H9 (cell line): Measurements from ENCODE around the gene KRTAP16-1. TPM values are rescaled to one million over a fixed set of nuclear protein-coding genes. Genes with fewer than 3 reads are reported as not detected.

ENCODE experiments used
- DNase-seq: peaks from one replicate; pipeline ENCODE4 v3.0.0-alpha.2; 2017
- H2AFZ ChIP-seq: one replicate; pipeline ENCODE4 v1.6.1; 2013; ENCODE audit warnings: mild to moderate bottlenecking, low read length, control low read depth, moderate library complexity
- H2AK5ac ChIP-seq: 2 replicates; pipeline ENCODE4 v1.6.1; 2013; ENCODE audit warnings: low read length, control low read depth, mixed read lengths; ENCODE audit not compliant: insufficient read length
- H2BK120ac ChIP-seq: one replicate; pipeline ENCODE4 v1.6.1; 2013; ENCODE audit warnings: low read depth, mild to moderate bottlenecking, low read length, control low read depth, inconsistent platforms; ENCODE audit not compliant: poor library complexity, severe bottlenecking
- H2BK12ac ChIP-seq: 2 replicates; pipeline ENCODE4 v1.6.1; 2013; ENCODE audit warnings: low read length, control low read depth, mixed read lengths, low read depth; ENCODE audit not compliant: insufficient read length
- H2BK15ac ChIP-seq: 2 replicates; pipeline ENCODE4 v1.6.1; 2013; ENCODE audit warnings: low read depth, low read length, control low read depth
- H2BK20ac ChIP-seq: one replicate; pipeline ENCODE4 v1.6.1; 2013; ENCODE audit warnings: low read depth, mild to moderate bottlenecking, low read length, control low read depth, inconsistent platforms; ENCODE audit not compliant: poor library complexity, severe bottlenecking
- H2BK5ac ChIP-seq: 2 replicates; pipeline ENCODE4 v1.6.1; 2013; ENCODE audit warnings: low read length, control low read depth, mixed read lengths; ENCODE audit not compliant: insufficient read length
- H3K14ac ChIP-seq: 2 replicates; pipeline ENCODE4 v1.6.1; 2013; ENCODE audit warnings: low read length, control low read depth; ENCODE audit not compliant: insufficient read depth
- H3K18ac ChIP-seq: 2 replicates; pipeline ENCODE4 v1.6.1; 2013; ENCODE audit warnings: low read depth, mild to moderate bottlenecking, mixed read lengths, low read length, control low read depth; ENCODE audit not compliant: insufficient read length
- H3K23ac ChIP-seq: 2 replicates; pipeline ENCODE4 v1.6.1; 2013; ENCODE audit warnings: low read length, control low read depth, mixed read lengths, low read depth; ENCODE audit not compliant: insufficient read length
- H3K23me2 ChIP-seq: 2 replicates; pipeline ENCODE4 v1.6.1; 2013; ENCODE audit warnings: low read depth, mild to moderate bottlenecking, mixed read lengths, low read length, control low read depth; ENCODE audit not compliant: insufficient read length, poor library complexity, severe bottlenecking
- H3K27ac ChIP-seq: 2 replicates; pipeline ENCODE4 v1.5.1; 2013; ENCODE audit warnings: low read length, control low read depth, mixed read lengths, low read depth; ENCODE audit not compliant: insufficient read length
- H3K27me3 ChIP-seq: 2 replicates; pipeline ENCODE4 v1.6.1; 2013; ENCODE audit warnings: low read length, control low read depth, inconsistent platforms; ENCODE audit not compliant: insufficient read depth
- H3K4ac ChIP-seq: 2 replicates; pipeline ENCODE4 v1.6.1; 2013; ENCODE audit warnings: low read depth, mild to moderate bottlenecking, control low read depth, inconsistent platforms, low read length, moderate library complexity
- H3K4me1 ChIP-seq: 2 replicates; pipeline ENCODE4 v1.6.1; 2013; ENCODE audit warnings: low read length, control low read depth, inconsistent platforms; ENCODE audit not compliant: insufficient read depth
- H3K4me2 ChIP-seq: 2 replicates; pipeline ENCODE4 v1.6.1; 2013; ENCODE audit warnings: low read length, control low read depth, mixed read lengths; ENCODE audit not compliant: insufficient read length, insufficient read depth
- H3K56ac ChIP-seq: 2 replicates; pipeline ENCODE4 v1.6.1; 2013; ENCODE audit warnings: low read depth, mild to moderate bottlenecking, mixed read lengths, low read length, control low read depth; ENCODE audit not compliant: insufficient read length
- H3K79me1 ChIP-seq: 2 replicates; pipeline ENCODE4 v1.6.1; 2013; ENCODE audit warnings: low read depth, mild to moderate bottlenecking, moderate library complexity, low read length, control low read depth, inconsistent platforms; ENCODE audit not compliant: insufficient read depth, poor library complexity, severe bottlenecking
- H3K79me2 ChIP-seq: 2 replicates; pipeline ENCODE4 v1.6.1; 2013; ENCODE audit warnings: low read length, control low read depth, inconsistent platforms; ENCODE audit not compliant: insufficient read depth
- H3K9ac ChIP-seq: 2 replicates; pipeline ENCODE4 v1.6.1; 2013; ENCODE audit warnings: low read length, control low read depth, mixed read lengths; ENCODE audit not compliant: insufficient read length; ENCODE audit errors: extremely low read depth
- H3K9me3 ChIP-seq: one replicate; pipeline ENCODE4 v1.6.1; 2013; ENCODE audit warnings: low read depth, low read length, inconsistent platforms; ENCODE audit not compliant: control insufficient read depth
- H3T11ph ChIP-seq: one replicate; pipeline ENCODE4 v1.6.1; 2013; ENCODE audit warnings: mild to moderate bottlenecking, low read length, control low read depth, inconsistent platforms
- H4K20me1 ChIP-seq: one replicate; pipeline ENCODE4 v1.6.1; 2013; ENCODE audit not compliant: control insufficient read depth, insufficient read length, insufficient read depth
- H4K5ac ChIP-seq: 2 replicates; pipeline ENCODE4 v1.6.1; 2013; ENCODE audit warnings: low read depth, mild to moderate bottlenecking, mixed read lengths, low read length, control low read depth; ENCODE audit not compliant: insufficient read length
- H4K8ac ChIP-seq: replicated peaks from 2 replicates; pipeline ENCODE4 v1.6.1; 2013; ENCODE audit warnings: low read length, control low read depth, mixed read lengths, low read depth; ENCODE audit not compliant: insufficient read length
- H4K91ac ChIP-seq: 2 replicates; pipeline ENCODE4 v1.6.1; 2013; ENCODE audit warnings: low read depth, mild to moderate bottlenecking, moderate library complexity, mixed read lengths, low read length, control low read depth; ENCODE audit not compliant: insufficient read length
- H3K27ac Mint-ChIP-seq, 3 experiments: 2 replicates in 2 of 3; 3 replicates in 1 of 3; pipeline ENCODE4 v1.8.0; 2020 to 2021; ENCODE audit warnings: mixed read lengths in 3 of 3, mild to moderate bottlenecking in 1 of 3, moderate library complexity in 1 of 3
- H3K27me3 Mint-ChIP-seq: 2 replicates; pipeline ENCODE4 v1.8.0; 2021; ENCODE audit warnings: low read depth, mild to moderate bottlenecking, moderate library complexity, mixed read lengths
- H3K36me3 Mint-ChIP-seq, 3 experiments: 2 replicates in 2 of 3; 3 replicates in 1 of 3; pipeline ENCODE4 v1.8.0; 2020 to 2021; ENCODE audit warnings: low read depth in 3 of 3, mixed read lengths in 3 of 3; ENCODE audit not compliant: insufficient read depth in 1 of 3
- H3K4me1 Mint-ChIP-seq, 2 experiments: 2 replicates each; pipeline ENCODE4 v1.8.0; 2020; ENCODE audit warnings: mixed read lengths in 2 of 2
- H3K4me3 Mint-ChIP-seq, 2 experiments: 2 replicates in 1 of 2; 3 replicates in 1 of 2; pipeline ENCODE4 v1.8.0; 2020 to 2021; ENCODE audit warnings: mild to moderate bottlenecking in 2 of 2, mixed read lengths in 2 of 2, moderate library complexity in 1 of 2
- H3K9me3 Mint-ChIP-seq, 2 experiments: 2 replicates in 1 of 2; 3 replicates in 1 of 2; pipeline ENCODE4 v1.8.0; 2020; ENCODE audit warnings: mild to moderate bottlenecking in 2 of 2, mixed read lengths in 2 of 2, moderate library complexity in 1 of 2
- CTCF ChIP-seq: fragments of 200-600 bp; sonication (generic); conservative IDR thresholded peaks from 3 replicates; pipeline ENCODE4 v1.8.0; 2021; ENCODE audit warnings: antibody characterized with exemption, mild to moderate bottlenecking
- WGBS: extraction: QIAGEN DNeasy Blood & Tissue Kit; methylation state at CpG from one replicate; pipeline ENCODE4 v1.1.7; 2013; ENCODE audit warnings: missing lambda C conversion rate, low lambda C conversion rate, mixed read lengths; ENCODE audit not compliant: insufficient read length; ENCODE audit errors: extremely low coverage; 5-methylcytosine and 5-hydroxymethylcytosine counted together
- total RNA-seq: library from RNA; stranded (reverse); gene quantifications from 2 replicates; pipeline ENCODE4 v1.2.1, GENCODE V29; 2021

KRTAP16-1 gene
- total RNA-seq, 1 experiment from 2014 or later = not detected

- Histone ChIP-seq H2BK12ac (no peak overlapping the region), H3K4me2 (no peak overlapping the region), H4K20me1 (no peaks in the 10 kb centered on the region), H2BK15ac (no peak overlapping the region), H3K23ac (no peak overlapping the region), H4K91ac (no peak overlapping the region), H3K27me3 (no peaks in the 10 kb centered on the region), H3K9me3 (no peaks in the 10 kb centered on the region), H3T11ph (no peak overlapping the region), H3K79me1 (no peaks in the 10 kb centered on the region), H3K9ac (no peak overlapping the region), H2AFZ (no peak overlapping the region), H2AK5ac (no peak overlapping the region), H4K5ac (no peak overlapping the region), H3K18ac (no peak overlapping the region), H3K4ac (no peak overlapping the region), H3K14ac (no peak overlapping the region; the same call in 1 of the 2 replicates), H3K23me2 (no peaks in the 10 kb centered on the region), H3K56ac (no peak overlapping the region), H3K27ac (no peak overlapping the region), H3K4me1 (no peaks in the 10 kb centered on the region), H2BK20ac (no peak overlapping the region), H2BK5ac (no peak overlapping the region), H3K79me2 (no peaks in the 10 kb centered on the region), H2BK120ac (no peak overlapping the region), H4K8ac (no peak overlapping the region)
- no peaks in the 10 kb centered on the region for H3K36me3 Mint-ChIP-seq
- no peak for DNase-seq
- H3K9me3 Mint-ChIP-seq = no peaks in the 10 kb centered on the region
- peaks cover 3 to 4% of the 10 kb centered on the region in 2 experiments; a peak in 2 of 4 replicates for H3K4me1 Mint-ChIP-seq
- no peaks in the 10 kb centered on the region; the same call in 1 of the 2 replicates for H3K27me3 Mint-ChIP-seq
- WGBS = no CpG with 5 or more reads among the region's 18 CpGs
- no peak overlapping the region for H3K4me3 Mint-ChIP-seq
- TF ChIP-seq CTCF = no peak
- H3K27ac Mint-ChIP-seq = no peak overlapping the region; a peak in 1 of 7 replicates
Measured at GRCh38 chr17:41326173-41327145, 17.4 kb upstream of the KRTAP16-1 start.
